ENCODE data around the gene HMGN3. TPM values are rescaled to one million over a fixed set of nuclear protein-coding genes. Genes with fewer than 3 reads are reported as not detected.

HMGN3 gene
- total RNA-seq, 1 donor from 2014 or later, result 49.2 TPM

- no peak overlapping the region for H3K27ac Mint-ChIP-seq
- H3K9me3 Mint-ChIP-seq, result no peaks in the 10 kb centered on the region
- no peaks in the 10 kb centered on the region for H3K27me3 Mint-ChIP-seq
- no peak overlapping the region for H3K4me3 Mint-ChIP-seq
- intact Hi-C loops (cut with micrococcal nuclease), result no loop called here
- no peaks in the 10 kb centered on the region for H3K36me3 Mint-ChIP-seq (ENCODE audit: low read depth)
- H3K4me1 Mint-ChIP-seq, result no peaks in the 10 kb centered on the region
- DNase-seq, result no peak
Measured at GRCh38 chr6:79249136-79249535, 14.7 kb upstream of the HMGN3 start.

GRCh38 chr6:79246891-79247290, 12.4 kb upstream of the HMGN3 start:
- DNase-seq, result no peak
- no peaks in the 10 kb centered on the region for H3K4me1 Mint-ChIP-seq
- intact Hi-C loops (cut with micrococcal nuclease), result no loop called here
- H3K36me3 Mint-ChIP-seq (ENCODE audit: low read depth), result no peaks in the 10 kb centered on the region
- H3K9me3 Mint-ChIP-seq, result peaks cover 3% of the 10 kb centered on the region
- peaks cover 7% of the 10 kb centered on the region for H3K27me3 Mint-ChIP-seq
- no peak overlapping the region for H3K27ac Mint-ChIP-seq
- H3K4me3 Mint-ChIP-seq, result no peak overlapping the region

DNA sequence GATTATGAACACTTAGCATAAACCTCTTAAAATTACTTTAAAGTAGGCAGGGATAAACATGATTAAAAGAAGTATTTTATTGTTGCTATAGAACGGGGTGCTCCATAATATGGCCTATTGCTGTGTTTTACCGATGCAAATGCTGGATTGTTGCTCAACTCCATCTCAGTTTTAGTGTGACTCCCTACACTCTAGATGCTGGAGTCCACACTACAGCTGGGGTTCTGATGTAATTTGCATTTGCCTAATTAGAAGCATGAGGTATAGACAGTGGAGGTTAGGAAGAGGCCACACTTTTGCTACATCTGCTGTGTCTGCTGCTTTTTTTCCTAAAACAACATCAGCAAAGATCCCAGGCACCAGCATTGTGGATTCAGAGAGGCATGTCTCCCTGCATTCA, 6.7 kb upstream of the HMGN3 start:
- intact Hi-C loops (cut with micrococcal nuclease), result no loop called here
- H3K4me3 Mint-ChIP-seq, result no peak overlapping the region
- H3K27me3 Mint-ChIP-seq, result peaks cover 7% of the 10 kb centered on the region
- peaks cover 3% of the 10 kb centered on the region for H3K9me3 Mint-ChIP-seq
- no peak overlapping the region for H3K27ac Mint-ChIP-seq
- H3K4me1 Mint-ChIP-seq, result peaks cover 11% of the 10 kb centered on the region
- no peak for DNase-seq
- H3K36me3 Mint-ChIP-seq (ENCODE audit: low read depth), result no peaks in the 10 kb centered on the region

- Mint-ChIP-seq H3K27ac (no peak overlapping the region), H3K36me3 (ENCODE audit: low read depth) (no peaks in the 10 kb centered on the region), H3K4me1 (peaks cover 13% of the 10 kb centered on the region), H3K4me3 (no peak overlapping the region), H3K9me3 (peaks cover 3% of the 10 kb centered on the region), H3K27me3 (peaks cover 7% of the 10 kb centered on the region)
- no peak for DNase-seq
- intact Hi-C loops (cut with micrococcal nuclease), result no loop called here
Measured at GRCh38 chr6:79240509-79240908, 6.0 kb upstream of the HMGN3 start.

GRCh38 chr6:79239536-79240168, 5.2 kb upstream of the HMGN3 start:
- Mint-ChIP-seq H3K9me3 (peaks cover 3% of the 10 kb centered on the region), H3K27ac (no peak overlapping the region), H3K4me3 (no peak overlapping the region), H3K36me3 (ENCODE audit: low read depth) (no peaks in the 10 kb centered on the region), H3K27me3 (peaks cover 9% of the 10 kb centered on the region), H3K4me1 (peaks cover 17% of the 10 kb centered on the region)
- no peak for DNase-seq
- intact Hi-C loops (cut with micrococcal nuclease), result no loop called here

DNA sequence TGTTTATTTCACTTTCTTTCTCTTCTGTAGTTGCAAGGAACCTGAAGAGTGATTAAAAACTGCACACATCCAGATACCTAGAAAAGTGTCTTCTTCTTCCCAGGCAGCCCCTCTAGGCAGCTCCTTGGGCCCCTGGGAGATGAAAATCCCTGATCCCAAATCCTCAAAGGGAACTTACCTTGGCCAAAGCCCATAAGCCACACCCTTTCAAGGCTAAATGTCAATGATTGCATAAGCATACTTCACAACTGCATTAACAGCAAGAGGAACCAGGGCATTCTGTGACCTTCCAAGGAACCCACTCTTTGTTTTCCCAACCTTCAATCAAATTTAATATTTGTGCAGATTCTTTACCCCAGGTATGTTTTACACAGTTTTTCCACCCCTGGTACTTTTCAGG, 4.4 kb upstream of the HMGN3 start:
- Mint-ChIP-seq H3K9me3 (peaks cover 3% of the 10 kb centered on the region), H3K4me1 (peaks cover 19% of the 10 kb centered on the region), H3K4me3 (no peak overlapping the region), H3K27ac (no peak overlapping the region), H3K36me3 (ENCODE audit: low read depth) (no peaks in the 10 kb centered on the region), H3K27me3 (peaks cover 9% of the 10 kb centered on the region)
- intact Hi-C loops (cut with micrococcal nuclease), result no loop called here
- no peak for DNase-seq

DNA sequence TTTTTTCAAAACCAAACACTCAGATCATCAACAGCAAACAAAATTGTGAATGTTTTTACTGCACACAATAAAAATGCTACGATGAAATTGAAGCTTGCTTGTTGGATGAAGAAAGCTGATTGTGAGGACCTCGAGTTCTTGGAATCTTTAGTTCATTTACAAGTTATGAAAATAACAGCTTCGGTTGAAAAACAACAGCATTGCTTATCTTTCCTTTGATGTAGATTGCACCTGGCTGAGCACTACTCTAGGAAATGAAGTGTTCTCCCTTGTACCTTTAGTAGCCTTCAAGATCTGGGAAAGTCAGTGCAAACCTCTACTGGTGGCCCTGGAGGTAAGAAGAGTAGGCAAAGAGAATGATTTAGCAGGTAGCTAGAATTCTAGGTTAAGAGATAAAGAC, 2.2 kb upstream of the HMGN3 start:
- Mint-ChIP-seq H3K4me3 (no peak overlapping the region), H3K36me3 (ENCODE audit: low read depth) (no peaks in the 10 kb centered on the region), H3K9me3 (no peaks in the 10 kb centered on the region), H3K4me1 (peaks cover 24% of the 10 kb centered on the region), H3K27ac (no peak overlapping the region), H3K27me3 (peaks cover 2% of the 10 kb centered on the region)
- DNase-seq, result no peak
- intact Hi-C loops (cut with micrococcal nuclease), result no loop called here

DNA sequence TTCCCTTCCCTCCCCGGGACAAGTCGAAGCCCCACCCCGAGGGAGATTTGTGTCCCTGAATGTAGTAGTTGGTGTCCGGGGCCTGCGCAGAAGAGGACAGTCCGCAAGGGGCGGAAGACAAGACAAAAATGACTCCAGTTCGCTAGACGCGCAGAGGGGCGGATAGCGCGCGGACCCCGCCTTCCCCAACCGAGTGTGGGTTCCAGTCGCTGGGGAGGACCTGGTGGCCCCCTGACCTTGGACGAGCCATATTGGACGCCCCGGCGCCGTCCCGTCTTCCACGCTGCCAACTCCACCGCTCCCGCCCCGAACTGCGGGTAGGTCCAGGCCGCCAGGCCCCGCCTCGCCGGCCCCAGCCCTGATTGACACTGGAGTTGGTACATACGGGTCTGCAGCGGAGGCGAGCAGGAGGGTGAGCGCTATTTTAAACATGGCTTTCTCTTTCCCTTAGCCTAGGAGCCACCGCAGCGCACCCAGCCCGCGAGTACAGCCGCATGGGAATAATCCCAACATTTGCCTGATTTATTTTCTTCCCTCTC, 802 bp downstream of the HMGN3 start:
- intact Hi-C loops (cut with micrococcal nuclease), result loop anchor here (1.0 kb wide), 3 partner anchors 155 to 366 kb away; partner anchors contain the start of genes IRAK1BP1, LCA5 and PHIP
- peak overlapping the region; percentile 94 for H3K27ac Mint-ChIP-seq
- peak; percentile 93 for DNase-seq
- H3K9me3 Mint-ChIP-seq, result no peaks in the 10 kb centered on the region
- peaks cover 21% of the 10 kb centered on the region for H3K4me1 Mint-ChIP-seq
- H3K27me3 Mint-ChIP-seq, result peaks cover 2% of the 10 kb centered on the region
- H3K4me3 Mint-ChIP-seq, result peak overlapping the region; percentile 92
- no peaks in the 10 kb centered on the region for H3K36me3 Mint-ChIP-seq (ENCODE audit: low read depth)

- intact Hi-C loops (cut with micrococcal nuclease), result loop anchor here (1.0 kb wide), 1 partner anchor 304 kb away; the partner anchor contains the start of gene LCA5
- H3K9me3 Mint-ChIP-seq, result no peaks in the 10 kb centered on the region
- H3K27me3 Mint-ChIP-seq, result peaks cover 2% of the 10 kb centered on the region
- H3K4me3 Mint-ChIP-seq, result peak overlapping the region; percentile 92
- no peak overlapping the region for H3K27ac Mint-ChIP-seq
- no peak for DNase-seq
- H3K36me3 Mint-ChIP-seq (ENCODE audit: low read depth), result no peaks in the 10 kb centered on the region
- peaks cover 17% of the 10 kb centered on the region for H3K4me1 Mint-ChIP-seq
Measured at GRCh38 chr6:79232696-79233462, 1.6 kb downstream of the HMGN3 start.

GRCh38 chr6:79231666-79232065, 2.8 kb downstream of the HMGN3 start:
- intact Hi-C loops (cut with micrococcal nuclease), result no loop called here
- no peaks in the 10 kb centered on the region for H3K9me3 Mint-ChIP-seq
- DNase-seq, result no peak
- peaks cover 2% of the 10 kb centered on the region for H3K27me3 Mint-ChIP-seq
- peaks cover 13% of the 10 kb centered on the region for H3K4me1 Mint-ChIP-seq
- H3K27ac Mint-ChIP-seq, result no peak overlapping the region
- H3K4me3 Mint-ChIP-seq, result peak overlapping the region; percentile 10
- H3K36me3 Mint-ChIP-seq (ENCODE audit: low read depth), result no peaks in the 10 kb centered on the region

DNA sequence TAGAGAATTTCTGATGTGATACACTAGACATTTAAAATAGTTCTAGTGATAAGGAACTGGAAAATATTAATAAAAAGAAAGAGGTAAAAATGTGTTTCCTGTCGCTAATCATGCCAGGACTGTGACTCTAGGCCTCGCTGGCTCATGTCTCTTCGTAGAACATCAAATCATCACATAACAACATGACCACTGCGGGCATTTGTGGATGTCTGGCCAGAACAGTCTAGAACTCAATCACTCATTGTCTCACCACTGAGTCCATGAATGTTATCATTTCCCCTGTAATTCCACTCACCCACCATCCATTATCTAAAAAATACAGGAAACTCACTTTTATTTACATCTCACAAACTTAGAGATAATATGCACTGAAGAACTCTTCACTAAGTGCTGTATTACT, 3.4 kb downstream of the HMGN3 start:
- intact Hi-C loops (cut with micrococcal nuclease), result no loop called here
- Mint-ChIP-seq H3K9me3 (no peaks in the 10 kb centered on the region), H3K36me3 (ENCODE audit: low read depth) (no peaks in the 10 kb centered on the region), H3K27me3 (peaks cover 2% of the 10 kb centered on the region), H3K4me3 (no peak overlapping the region), H3K4me1 (peaks cover 13% of the 10 kb centered on the region), H3K27ac (no peak overlapping the region)
- DNase-seq, result no peak

DNA sequence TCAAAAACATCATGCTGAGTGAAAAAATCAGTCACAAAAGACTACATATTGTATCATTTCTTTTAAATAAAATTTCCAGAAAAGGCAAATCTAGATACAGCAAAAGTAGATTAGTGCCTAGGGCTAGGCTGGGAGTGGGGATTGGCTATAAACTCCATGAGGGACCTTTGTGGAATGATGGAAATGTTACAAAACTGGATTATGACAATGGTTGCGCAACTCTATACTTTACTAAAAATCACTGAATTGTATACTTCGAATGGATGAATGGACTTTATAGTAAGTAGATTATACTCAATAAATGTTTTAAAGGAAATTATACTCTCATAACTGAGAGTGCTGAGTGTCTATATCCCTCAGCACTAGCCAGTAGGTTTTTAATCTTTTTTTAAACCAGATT, 4.3 kb downstream of the HMGN3 start:
- no peaks in the 10 kb centered on the region for H3K36me3 Mint-ChIP-seq (ENCODE audit: low read depth)
- no peaks in the 10 kb centered on the region for H3K27me3 Mint-ChIP-seq
- no peak overlapping the region for H3K27ac Mint-ChIP-seq
- H3K9me3 Mint-ChIP-seq, result no peaks in the 10 kb centered on the region
- intact Hi-C loops (cut with micrococcal nuclease), result no loop called here
- H3K4me3 Mint-ChIP-seq, result no peak overlapping the region
- DNase-seq, result no peak
- H3K4me1 Mint-ChIP-seq, result peaks cover 9% of the 10 kb centered on the region

DNA sequence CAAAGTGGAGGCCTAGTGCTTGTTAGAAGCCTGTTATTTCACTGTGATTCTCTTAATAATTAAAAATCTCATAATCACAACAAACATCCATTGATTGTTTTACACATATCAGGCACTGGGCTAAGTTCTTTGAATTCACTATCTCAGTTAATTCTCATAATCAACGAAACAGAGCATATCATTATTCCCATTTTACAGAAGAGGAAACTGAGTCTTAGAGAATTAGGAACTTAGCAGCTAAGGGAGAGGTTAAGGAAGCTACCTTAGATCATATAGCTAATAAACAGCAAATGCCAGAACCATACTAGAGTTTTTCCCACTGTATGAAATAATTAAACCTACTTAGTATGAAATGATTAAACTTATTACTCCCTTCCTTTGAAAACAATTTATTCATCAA, 7.0 kb downstream of the HMGN3 start:
- intact Hi-C loops (cut with micrococcal nuclease), result no loop called here
- DNase-seq, result no peak
- Mint-ChIP-seq H3K27me3 (no peaks in the 10 kb centered on the region), H3K4me1 (no peaks in the 10 kb centered on the region), H3K4me3 (no peak overlapping the region), H3K9me3 (no peaks in the 10 kb centered on the region), H3K36me3 (ENCODE audit: low read depth) (peaks cover 6% of the 10 kb centered on the region), H3K27ac (no peak overlapping the region)

DNA sequence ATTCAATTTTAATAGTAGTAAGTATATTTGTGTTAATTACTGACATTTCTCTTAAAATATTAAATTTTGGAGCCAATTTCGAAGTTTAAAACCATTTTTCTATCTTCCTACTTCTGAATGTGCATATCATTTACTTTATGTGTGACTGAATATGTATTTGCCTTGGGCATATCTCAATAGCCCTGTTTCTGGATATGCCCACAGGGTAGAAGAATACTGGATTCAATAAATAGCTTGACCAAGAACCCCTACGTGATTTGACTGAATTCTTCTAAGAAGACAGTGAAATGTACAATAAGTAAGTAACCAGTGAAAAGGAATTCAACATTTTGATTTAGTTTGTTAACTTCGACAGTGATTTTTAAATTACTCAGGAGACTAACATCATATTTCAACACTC, 7.8 kb downstream of the HMGN3 start:
- peaks cover 6% of the 10 kb centered on the region for H3K36me3 Mint-ChIP-seq (ENCODE audit: low read depth)
- H3K4me1 Mint-ChIP-seq, result no peaks in the 10 kb centered on the region
- no peaks in the 10 kb centered on the region for H3K9me3 Mint-ChIP-seq
- H3K27me3 Mint-ChIP-seq, result no peaks in the 10 kb centered on the region
- no peak overlapping the region for H3K27ac Mint-ChIP-seq
- DNase-seq, result no peak
- no peak overlapping the region for H3K4me3 Mint-ChIP-seq
- intact Hi-C loops (cut with micrococcal nuclease), result no loop called here

All from activated CD4-positive, alpha-beta T cell treated with anti-CD3 and anti-CD28 coated beads, Interleukin-2, amount 10 ng/mL, durations not matched to agents 24 days and 14 days (primary cell).